T-helper 2 cell (primary cell): ENCODE data around the gene RESP18.
"Not testable (repeated sequence)": the region's sequence is repeated elsewhere in the genome, so short reads cannot be mapped to it uniquely, and the experiment has no call there.

Experiments
- DNase-seq, 5 experiments: peaks; one replicate each; pipeline versions ENCODE4 v3.0.0 to v3.0.0-alpha.2; 2012 to 2022

RESP18 gene

GRCh38 chr2:219291394-219291793 lies 41.1 kb downstream of the RESP18 start:
- no peak for DNase-seq

GRCh38 chr2:219290381-219291171 lies 42.0 kb downstream of the RESP18 start:
- no peak for DNase-seq

GRCh38 chr2:219289537-219290361 lies 42.8 kb downstream of the RESP18 start:
- DNase-seq: no peak

DNA sequence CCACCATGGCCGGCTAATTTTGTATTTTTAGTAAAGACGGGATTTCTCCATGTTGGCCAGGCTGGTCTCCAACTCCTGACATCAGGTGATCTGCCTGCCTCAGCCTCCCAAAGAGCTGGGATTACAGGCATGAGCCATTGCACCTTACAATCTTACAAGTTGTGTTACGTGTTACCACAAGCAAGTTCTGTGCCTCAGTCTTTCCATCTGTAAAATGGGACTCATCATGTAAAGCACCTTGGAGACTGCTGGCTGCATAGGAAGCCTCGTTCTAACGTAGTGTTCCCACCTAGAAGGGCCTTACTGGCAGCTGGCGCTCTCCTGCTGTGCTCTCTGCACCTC lies 43.4 kb downstream of the RESP18 start:
- no peak for DNase-seq

DNA sequence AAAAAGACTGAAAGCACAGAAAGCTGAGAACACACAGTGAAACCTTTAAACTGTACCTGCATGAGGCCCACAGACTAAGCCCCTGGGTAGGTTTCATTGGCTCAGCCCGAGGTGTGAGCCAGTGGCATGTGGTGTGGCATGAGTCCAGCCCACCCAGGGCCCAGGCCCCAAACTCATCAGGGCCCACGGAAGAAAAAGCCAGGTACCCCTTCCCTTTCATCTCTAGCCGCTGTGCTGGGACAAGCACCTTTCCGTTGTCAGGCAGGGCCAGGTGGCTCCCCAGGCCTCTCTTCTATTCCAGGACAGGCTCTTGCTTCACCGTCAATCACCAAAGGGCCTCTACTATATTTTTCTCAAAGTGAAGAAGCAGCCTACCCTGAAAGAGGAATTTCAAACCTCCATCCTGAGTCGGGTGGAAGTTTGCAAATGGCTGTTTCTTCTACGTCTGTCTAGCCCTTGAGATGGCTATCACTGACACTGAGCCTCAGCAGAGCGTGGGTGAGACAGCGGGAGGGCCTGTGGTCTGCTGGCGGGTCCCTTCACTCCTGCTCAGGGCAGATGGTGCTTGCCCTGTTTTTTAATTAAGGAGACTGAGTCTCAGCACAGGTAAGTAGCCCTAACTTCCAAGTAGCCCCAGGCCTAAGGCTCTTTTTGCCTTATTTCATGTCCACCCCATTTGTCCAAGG lies 44.8 kb downstream of the RESP18 start:
- no peak for DNase-seq

DNA sequence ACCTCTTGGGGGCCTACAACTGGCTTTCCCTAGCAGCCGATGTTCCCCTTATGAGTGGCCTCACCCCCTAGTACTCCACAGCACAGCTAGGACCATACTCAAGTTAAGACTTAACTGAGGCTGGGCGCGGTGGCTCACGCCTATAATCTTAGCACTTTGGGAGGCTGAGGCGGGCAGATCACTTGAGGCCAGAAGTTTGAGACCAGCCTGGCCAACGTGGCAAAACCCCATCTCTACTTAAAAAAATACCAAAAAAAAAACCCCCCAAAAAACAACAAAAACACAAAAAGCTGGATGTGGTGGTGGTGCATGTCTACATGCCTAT lies 45.5 kb downstream of the RESP18 start:
- DNase-seq: not testable (repeated sequence)

GRCh38 chr2:219286436-219287115 lies 46.0 kb downstream of the RESP18 start:
- no peak for DNase-seq

DNA sequence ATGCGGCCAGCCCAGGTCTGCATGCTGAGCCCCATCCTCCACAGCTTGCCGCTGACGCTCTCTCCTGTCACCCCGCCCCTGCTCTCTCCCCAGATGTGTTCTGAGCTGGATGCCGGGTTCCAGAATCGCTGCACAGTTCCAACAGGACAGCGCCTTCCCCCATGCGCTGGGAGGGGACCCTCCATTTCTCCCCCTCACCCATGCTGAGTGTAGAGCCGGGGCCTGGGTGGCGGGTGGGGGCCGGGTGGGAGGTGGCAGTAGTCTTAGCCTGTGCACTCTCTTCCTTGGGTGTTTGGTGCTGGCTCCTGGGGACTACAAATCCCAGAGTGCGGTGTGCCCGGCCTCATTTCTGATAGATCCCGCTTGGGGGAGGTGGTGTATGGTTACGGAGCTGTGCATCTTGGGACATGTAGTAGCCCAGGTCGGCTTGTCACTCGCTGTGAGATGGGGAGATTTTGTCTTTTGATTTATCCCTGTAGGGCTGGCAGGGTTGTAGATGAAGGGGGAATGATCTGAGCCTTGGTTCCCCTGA lies 46.6 kb downstream of the RESP18 start:
- DNase-seq: no peak

DNA sequence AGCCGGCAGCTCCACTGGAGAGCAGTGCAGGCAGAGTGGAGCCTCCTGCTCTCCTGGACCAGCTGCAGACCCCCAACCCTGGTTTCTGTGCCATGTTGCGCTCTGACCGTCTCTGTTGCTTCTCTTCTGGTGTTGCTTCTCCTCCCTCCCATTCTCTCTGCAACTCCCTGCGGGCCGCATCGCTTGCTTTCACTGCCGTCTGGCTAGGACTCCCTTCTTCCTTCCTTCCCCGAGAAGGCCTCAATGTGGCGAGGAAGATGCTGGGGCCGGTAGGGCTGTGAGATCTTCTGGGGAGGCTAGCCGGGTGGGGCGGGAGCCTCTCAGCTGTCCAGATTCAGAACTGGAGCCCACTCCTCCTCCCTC lies 47.2 kb downstream of the RESP18 start:
- DNase-seq: no peak

- no peak for DNase-seq
These were observed 47.8 kb downstream of the RESP18 start for GRCh38 chr2:219284501-219285372.

- no peak for DNase-seq
These were observed 49.5 kb downstream of the RESP18 start for GRCh38 chr2:219282943-219283581.

DNA sequence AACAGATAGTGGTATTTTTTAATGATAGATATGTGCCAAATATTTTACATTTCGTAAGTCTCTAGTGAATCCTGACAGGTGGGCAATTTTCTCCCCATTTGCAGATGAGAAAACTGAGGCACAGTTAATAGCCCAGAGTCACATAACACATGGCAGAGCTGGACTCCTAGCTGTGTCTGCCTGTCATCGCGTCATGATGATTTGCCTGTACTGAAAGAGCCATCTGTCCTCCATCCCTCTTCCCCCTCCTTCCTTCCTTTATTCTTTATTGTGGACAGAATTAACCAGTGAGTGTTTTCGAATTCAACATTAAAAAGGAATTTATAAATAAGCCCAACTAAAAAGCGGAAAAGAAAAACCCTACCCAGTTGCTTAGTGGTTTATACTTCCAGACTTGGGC lies 50.2 kb downstream of the RESP18 start:
- no peak for DNase-seq

DNA sequence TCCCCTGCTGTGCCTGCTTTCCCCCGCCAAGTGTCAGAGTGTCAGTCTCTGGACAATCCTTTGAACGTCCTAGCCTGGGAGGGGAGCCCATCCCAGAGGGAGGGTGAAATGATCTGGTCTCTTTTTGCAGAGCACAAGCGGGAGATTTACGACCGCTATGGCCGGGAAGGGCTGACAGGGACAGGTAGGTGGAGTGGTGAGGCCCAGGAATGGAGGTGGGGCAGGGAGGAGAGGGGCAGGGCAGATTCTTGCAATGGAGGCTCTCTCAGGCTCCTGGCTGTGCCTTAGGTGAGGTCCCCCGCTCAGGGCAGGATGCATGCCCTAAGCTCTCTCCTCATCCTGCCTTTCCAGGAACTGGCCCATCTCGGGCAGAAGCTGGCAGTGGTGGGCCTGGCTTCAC lies 51.0 kb downstream of the RESP18 start:
- no peak for DNase-seq

DNA sequence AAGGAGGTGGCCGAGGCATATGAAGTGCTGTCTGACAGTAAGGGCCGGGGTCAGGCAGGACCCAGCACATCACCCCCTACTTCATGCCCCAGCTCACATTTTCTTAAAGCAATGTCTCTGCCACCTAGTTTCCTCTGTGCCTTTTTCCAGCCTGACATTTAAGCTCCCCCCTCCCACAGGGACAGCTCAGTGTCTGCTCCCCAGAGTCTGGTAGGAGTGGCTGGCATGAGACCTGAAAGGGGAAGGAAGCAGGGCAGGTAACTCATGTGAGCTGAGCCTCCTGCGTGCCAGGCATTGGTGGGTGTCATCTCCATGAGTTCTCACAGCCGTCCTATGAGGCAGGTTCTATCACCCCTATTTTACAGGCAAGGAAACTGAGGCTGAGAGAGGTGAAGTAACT lies 51.9 kb downstream of the RESP18 start:
- no peak for DNase-seq

GRCh38 chr2:219279916-219280516 lies 52.5 kb downstream of the RESP18 start:
- no peak for DNase-seq

DNA sequence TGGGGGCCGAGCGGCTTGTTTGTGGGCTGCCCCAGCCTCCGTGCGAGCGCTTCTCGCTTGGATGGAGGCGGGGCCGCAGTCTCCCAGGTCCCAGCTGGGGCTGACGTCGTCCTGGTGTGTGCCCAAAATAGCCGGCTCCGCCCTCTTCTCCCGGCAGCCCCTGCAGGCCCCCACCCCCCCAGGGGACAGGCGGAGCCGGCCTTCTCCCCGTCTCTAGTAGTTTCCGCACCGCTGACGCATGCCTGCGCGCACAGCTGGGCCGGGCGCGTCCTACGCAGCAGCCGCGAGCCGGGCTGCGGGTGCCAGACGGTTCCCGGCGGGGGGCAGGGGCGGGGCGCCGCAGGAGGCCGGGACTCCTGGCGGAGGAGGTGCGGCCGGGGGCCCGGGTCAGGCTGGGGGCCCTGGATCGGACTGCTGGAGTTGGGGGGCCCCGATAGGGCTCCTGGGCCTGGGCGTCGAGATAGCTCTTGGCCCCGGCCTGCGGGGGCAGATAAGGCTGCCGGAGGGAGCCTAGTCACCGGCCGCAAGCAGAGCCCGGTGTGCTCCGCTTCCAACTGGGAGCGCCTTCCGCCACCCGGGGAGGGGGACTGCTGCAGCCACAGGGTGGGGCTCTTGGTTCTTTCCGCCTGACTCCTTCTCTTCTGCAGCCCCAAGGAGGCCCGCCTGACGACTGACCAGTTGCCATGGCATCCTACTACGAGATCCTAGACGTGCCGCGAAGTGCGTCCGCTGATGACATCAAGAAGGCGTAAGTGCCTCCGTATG lies 53.2 kb downstream of the RESP18 start, which contains the start of gene DNAJB2:
Gene DNAJB2 (plus strand): TSS at position 216 of the 765 bp plus-strand sequence. CDS start 468 bp downstream, at position 684.
- DNase-seq: peak; percentile 95 to 100 (median 99)

GRCh38 chr2:219278655-219279150 lies 53.8 kb downstream of the RESP18 start:
- DNase-seq: no peak

DNA sequence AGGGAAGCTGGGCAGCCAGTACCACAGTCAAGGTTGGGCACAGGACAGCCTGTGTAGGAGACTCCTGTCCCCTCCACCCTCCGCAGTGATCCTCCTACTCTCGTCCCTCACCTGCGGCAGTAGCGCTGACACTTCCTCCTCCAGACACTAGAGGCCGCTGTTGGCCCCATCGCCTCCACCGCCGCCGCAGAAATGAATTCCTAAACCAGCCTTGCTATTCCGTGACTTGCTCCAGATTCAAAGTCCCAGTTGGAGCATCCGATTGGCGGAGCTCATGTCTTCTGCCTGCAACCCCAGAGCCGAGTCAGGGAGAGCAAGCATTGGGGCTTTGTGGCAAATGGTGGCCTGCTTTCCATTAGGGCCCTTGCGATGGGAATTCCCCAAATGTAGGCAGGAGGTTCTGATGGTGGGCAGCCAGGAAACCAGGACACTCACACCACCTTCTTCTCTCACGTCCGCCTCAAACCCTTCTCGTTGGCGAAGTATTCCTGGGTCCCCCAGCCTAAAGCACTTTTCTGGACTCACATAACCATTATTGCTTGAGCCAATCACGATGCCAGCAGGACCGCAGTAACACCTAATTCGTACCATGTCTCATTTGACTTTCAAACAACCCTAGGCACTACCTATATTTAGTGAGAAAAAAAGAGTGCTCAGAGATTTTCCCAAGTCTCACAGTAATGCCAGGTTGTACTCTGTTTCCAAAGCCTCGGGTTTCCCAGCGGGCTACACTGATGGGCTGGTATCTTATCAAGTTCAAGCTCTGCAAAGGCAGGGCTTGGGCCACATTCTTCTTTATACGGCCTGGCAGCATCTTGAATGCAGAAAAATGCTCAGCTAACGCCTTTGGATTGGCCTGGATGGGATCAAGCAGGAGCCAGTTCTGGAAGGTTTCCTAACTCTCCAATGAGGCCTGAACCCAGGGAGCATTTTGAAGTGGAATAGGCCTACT lies 54.6 kb downstream of the RESP18 start:
- peak; percentile 45 to 68 (median 63) for DNase-seq
